OCI-LY7 (cell line): Measurements from ENCODE around the gene RNF212. TPM values are rescaled to one million over a fixed set of nuclear protein-coding genes. Genes with fewer than 3 reads are reported as not detected.

Source experiments
- BruUV-seq: library from RNA; stranded (reverse); fragments of 400-500 nt; replicated peaks from 2 replicates; lab custom pipeline; 2021; lab: Mats Ljungman, UMichigan
- CTCF ChIA-PET: fragments of 300-600 bp; sonication (Branson Sonifier 250); formaldehyde crosslinking; loops from one replicate; lab custom pipeline; 2022; ENCODE audit warnings: antibody characterized with exemption; ENCODE audit not compliant: unreplicated experiment; lab: Charles Lee
- POLR2A ChIA-PET: fragments of 300-600 bp; sonication (Branson Sonifier 250); formaldehyde crosslinking; loops from one replicate; lab custom pipeline; 2022; ENCODE audit warnings: antibody characterized with exemption; lab: Charles Lee
- DNase-seq: peaks from one replicate; pipeline ENCODE4 v3.0.0-alpha.2; 2015; ENCODE audit warnings: low spot score
- H2AFZ ChIP-seq: fragments of 200-600 bp; sonication (generic), shearing (Covaris generic); 2 replicates; pipeline ENCODE4 v1.6.1; 2014; ENCODE audit warnings: mild to moderate bottlenecking, antibody characterized with exemption, low read length, moderate library complexity
- H3K27ac ChIP-seq: fragments of 200-600 bp; sonication (generic); 2 replicates; pipeline ENCODE4 v1.5.1; 2014; ENCODE audit warnings: mixed run types, low read depth, mild to moderate bottlenecking, moderate library complexity, low read length, inconsistent platforms; ENCODE audit not compliant: poor library complexity, severe bottlenecking
- H3K36me3 ChIP-seq: fragments of 200-600 bp; sonication (generic); 2 replicates; pipeline ENCODE4 v1.6.1; 2014; ENCODE audit warnings: mild to moderate bottlenecking, antibody characterized with exemption, low read length, moderate library complexity, mixed read lengths; ENCODE audit not compliant: insufficient read depth
- H3K4me1 ChIP-seq: fragments of 200-600 bp; sonication (generic); 2 replicates; pipeline ENCODE4 v1.5.1; 2014; ENCODE audit warnings: mild to moderate bottlenecking, low read length; ENCODE audit not compliant: insufficient read depth, poor library complexity, severe bottlenecking
- H3K4me2 ChIP-seq: fragments of 200-600 bp; sonication (generic); 2 replicates; pipeline ENCODE4 v1.6.1; 2014; ENCODE audit warnings: mild to moderate bottlenecking, low read length
- H3K4me3 ChIP-seq: fragments of 200-600 bp; sonication (generic); 2 replicates; pipeline ENCODE4 v1.5.1; 2014; ENCODE audit warnings: mild to moderate bottlenecking, low read depth, low read length; ENCODE audit not compliant: poor library complexity, severe bottlenecking
- H3K79me2 ChIP-seq: fragments of 200-600 bp; sonication (generic); 2 replicates; pipeline ENCODE4 v1.6.1; 2016; ENCODE audit warnings: low read depth, mild to moderate bottlenecking, low read length, moderate library complexity, mixed read lengths; ENCODE audit not compliant: insufficient read depth
- H3K9me2 ChIP-seq: fragments of 200-600 bp; sonication (generic); 2 replicates; pipeline ENCODE4 v1.6.1; 2016; ENCODE audit warnings: mild to moderate bottlenecking, low read length, mixed read lengths; ENCODE audit not compliant: insufficient read depth
- H3K9me3 ChIP-seq: fragments of 200-600 bp; sonication (generic); 2 replicates; pipeline ENCODE4 v1.6.1; 2014; ENCODE audit warnings: mild to moderate bottlenecking, mixed run types, low read length, mixed read lengths
- H4K20me1 ChIP-seq: fragments of 200-600 bp; sonication (generic); 2 replicates; pipeline ENCODE4 v1.6.1; 2014; ENCODE audit warnings: mild to moderate bottlenecking, antibody characterized with exemption, low read length, moderate library complexity, mixed read lengths; ENCODE audit not compliant: insufficient read depth
- CTCF ChIP-seq: fragments of 200-600 bp; sonication (generic); conservative IDR thresholded peaks from 2 replicates; pipeline ENCODE4 v1.5.1; 2014; ENCODE audit warnings: mild to moderate bottlenecking, antibody characterized with exemption, low read length, moderate library complexity, mixed read lengths
- EZH2phosphoT487 ChIP-seq: fragments of 200-600 bp; sonication (generic); IDR thresholded peaks from 2 replicates; pipeline ENCODE4 v1.6.1; 2018; ENCODE audit warnings: low read depth, borderline replicate concordance, mild to moderate bottlenecking, mixed run types, antibody characterized with exemption, low read length, moderate library complexity, mixed read lengths
- intact Hi-C: fragments of 100-400 bp; cut with micrococcal nuclease; formaldehyde crosslinking; loops from one replicate; pipeline ENCODE4 v1.10.0; 2022; ENCODE audit not compliant: unreplicated experiment
- total RNA-seq, 2 experiments: library from RNA; depleted of rRNA in 1 of 2; stranded (reverse); fragments of >200 nt in 1 of 2; shearing (Covaris generic) in 1 of 2; gene quantifications; 2 replicates each; pipeline ENCODE4 v1.2.3, GENCODE V29; 2014 to 2022

Gene RNF212
- total RNA-seq, 2 experiments from 2014 or later: not detected

GRCh38 chr4:1115528-1116293, 2.3 kb upstream of the RNF212 start:
- no peak overlapping the region for H2AFZ ChIP-seq
- intact Hi-C loops: no loop called here
- H3K9me2 ChIP-seq: no peaks in the 10 kb centered on the region
- H3K4me2 ChIP-seq: no peak overlapping the region
- H3K4me1 ChIP-seq: no peaks in the 10 kb centered on the region
- no peak for TF ChIP-seq EZH2phosphoT487
- H3K4me3 ChIP-seq: no peak overlapping the region
- POLR2A ChIA-PET: interaction anchor here (0.6 kb wide), 1 partner anchor 62 kb away, joined by 4 read pairs; no protein-coding TSS in a partner anchor
- DNase-seq: no peak
- CTCF ChIA-PET: no interaction called here
- BruUV-seq: no TSS peak
- no peaks in the 10 kb centered on the region for H3K79me2 ChIP-seq
- H3K27ac ChIP-seq: no peak overlapping the region
- H3K36me3 ChIP-seq: no peaks in the 10 kb centered on the region
- no peaks in the 10 kb centered on the region for H3K9me3 ChIP-seq
- H4K20me1 ChIP-seq: no peaks in the 10 kb centered on the region

- H3K4me2 ChIP-seq: no peak overlapping the region
- H2AFZ ChIP-seq: no peak overlapping the region
- H3K9me2 ChIP-seq: no peaks in the 10 kb centered on the region
- H3K36me3 ChIP-seq: no peaks in the 10 kb centered on the region
- no TSS peak for BruUV-seq
- H3K79me2 ChIP-seq: no peaks in the 10 kb centered on the region
- peaks cover 6% of the 10 kb centered on the region for H3K4me1 ChIP-seq
- no peak for DNase-seq
- ChIA-PET POLR2A (no interaction called here), CTCF (no interaction called here)
- no peak overlapping the region for H3K4me3 ChIP-seq
- TF ChIP-seq CTCF (no peak), EZH2phosphoT487 (no peak)
- no peaks in the 10 kb centered on the region for H4K20me1 ChIP-seq
- no peaks in the 10 kb centered on the region for H3K9me3 ChIP-seq
- no peak overlapping the region for H3K27ac ChIP-seq
- intact Hi-C loops: no loop called here
These were observed 562 bp downstream of the RNF212 start for GRCh38 chr4:1112821-1113182.

GRCh38 chr4:1112174-1112820, 1.1 kb downstream of the RNF212 start:
- no peak for TF ChIP-seq CTCF
- TF ChIP-seq EZH2phosphoT487: no peak
- no peak for DNase-seq
- Histone ChIP-seq H3K4me3 (no peak overlapping the region), H3K79me2 (no peaks in the 10 kb centered on the region), H3K4me2 (no peak overlapping the region), H3K27ac (no peak overlapping the region), H4K20me1 (no peaks in the 10 kb centered on the region), H3K9me3 (no peaks in the 10 kb centered on the region), H3K9me2 (no peaks in the 10 kb centered on the region), H3K4me1 (peaks cover 6% of the 10 kb centered on the region), H3K36me3 (no peaks in the 10 kb centered on the region), H2AFZ (no peak overlapping the region)
- CTCF ChIA-PET: no interaction called here
- no TSS peak for BruUV-seq
- intact Hi-C loops: no loop called here
- POLR2A ChIA-PET: no interaction called here
